Measurements from ENCODE around the gene IL10RB.

IL10RB gene

GRCh38 chr21:33267250-33267649 is 1.1 kb downstream of the IL10RB start:
- Histone ChIP-seq H3K4me1 (no peaks in the 10 kb centered on the region; the same call in 1 of the 2 replicates), H3K4me3 (ENCODE audit: low read depth, low read length) (peak overlapping the region; percentile 75), H3K27me3 (no peaks in the 10 kb centered on the region), H3K36me3 (no peaks in the 10 kb centered on the region), H3K9me3 (no peaks in the 10 kb centered on the region)
- DNase-seq, result no peak
- no peak for TF ChIP-seq CTCF (IDR thresholded peaks at IDR 0.05; ENCODE audit: low read depth, low read length)

GRCh38 chr21:33268393-33268736 is 2.2 kb downstream of the IL10RB start:
- H3K4me1 ChIP-seq, result no peaks in the 10 kb centered on the region; the same call in 1 of the 2 replicates
- H3K36me3 ChIP-seq, result no peaks in the 10 kb centered on the region
- no peak for TF ChIP-seq CTCF (IDR thresholded peaks at IDR 0.05; ENCODE audit: low read depth, low read length)
- DNase-seq, result no peak
- H3K9me3 ChIP-seq, result no peaks in the 10 kb centered on the region
- no peaks in the 10 kb centered on the region for H3K27me3 ChIP-seq
- no peak overlapping the region for H3K4me3 ChIP-seq (ENCODE audit: low read depth, low read length)

- Histone ChIP-seq H3K27me3 (no peaks in the 10 kb centered on the region), H3K9me3 (no peaks in the 10 kb centered on the region), H3K4me1 (no peaks in the 10 kb centered on the region; the same call in 1 of the 2 replicates), H3K4me3 (ENCODE audit: low read depth, low read length) (no peak overlapping the region), H3K36me3 (no peaks in the 10 kb centered on the region)
- TF ChIP-seq CTCF (IDR thresholded peaks at IDR 0.05; ENCODE audit: low read depth, low read length), result no peak
- peak; percentile 30 for DNase-seq
Observed at GRCh38 chr21:33268737-33269441, 2.7 kb downstream of the IL10RB start.

GRCh38 chr21:33270986-33271385 is 4.8 kb downstream of the IL10RB start:
- no peaks in the 10 kb centered on the region for H3K27me3 ChIP-seq
- no peaks in the 10 kb centered on the region for H3K9me3 ChIP-seq
- DNase-seq, result no peak
- H3K4me3 ChIP-seq (ENCODE audit: low read depth, low read length), result no peak overlapping the region
- no peaks in the 10 kb centered on the region; the same call in 1 of the 2 replicates for H3K4me1 ChIP-seq
- TF ChIP-seq CTCF (IDR thresholded peaks at IDR 0.05; ENCODE audit: low read depth, low read length), result no peak
- no peaks in the 10 kb centered on the region for H3K36me3 ChIP-seq

- H3K4me1 ChIP-seq, result no peaks in the 10 kb centered on the region; the same call in 1 of the 2 replicates
- H3K9me3 ChIP-seq, result no peaks in the 10 kb centered on the region
- H3K4me3 ChIP-seq (ENCODE audit: low read depth, low read length), result no peak overlapping the region
- no peaks in the 10 kb centered on the region for H3K36me3 ChIP-seq
- H3K27me3 ChIP-seq, result no peaks in the 10 kb centered on the region
- no peak for DNase-seq
- TF ChIP-seq CTCF (IDR thresholded peaks at IDR 0.05; ENCODE audit: low read depth, low read length), result no peak
Observed at GRCh38 chr21:33273044-33273443, 6.9 kb downstream of the IL10RB start.

- no peaks in the 10 kb centered on the region for H3K4me1 ChIP-seq
- no peak for TF ChIP-seq CTCF (IDR thresholded peaks at IDR 0.05; ENCODE audit: low read depth, low read length)
- no peak for DNase-seq
- H3K9me3 ChIP-seq, result no peaks in the 10 kb centered on the region; the same call in 1 of the 2 replicates
- no peak overlapping the region for H3K4me3 ChIP-seq (ENCODE audit: low read depth, low read length)
- H3K36me3 ChIP-seq, result peaks cover 3% of the 10 kb centered on the region; the same call in 1 of the 2 replicates
- no peaks in the 10 kb centered on the region for H3K27me3 ChIP-seq
Observed at GRCh38 chr21:33278721-33279120, 12.6 kb downstream of the IL10RB start.
